Panc1 (cell line): Measurements from ENCODE around the gene DAD1. TPM values are rescaled to one million over a fixed set of nuclear protein-coding genes. Genes with fewer than 3 reads are reported as not detected.
"Not testable (repeated sequence)": the region's sequence is repeated elsewhere in the genome, so short reads cannot be mapped to it uniquely, and the experiment has no call there.

Source experiments
- ATAC-seq: fragments of 200-7000 bp; cut with Tn5 transposase; 2 replicates; pipeline ENCODE4 v1.9.1; 2020; ENCODE audit warnings: mild to moderate bottlenecking, moderate library complexity
- BruUV-seq: library from RNA; stranded (reverse); fragments of 400-500 nt; replicated peaks from 2 replicates; lab custom pipeline; 2021; lab: Mats Ljungman, UMichigan
- CTCF ChIA-PET: fragments of 300-600 bp; sonication (Branson Sonifier 250); formaldehyde crosslinking; loops from one replicate; lab custom pipeline; 2022; ENCODE audit warnings: antibody characterized with exemption; lab: Charles Lee
- POLR2A ChIA-PET: fragments of 300-600 bp; sonication (Branson Sonifier 250); formaldehyde crosslinking; loops from one replicate; lab custom pipeline; 2022; ENCODE audit warnings: antibody characterized with exemption; lab: Charles Lee
- DNase-seq: peaks from one replicate; pipeline ENCODE4 v3.0.0-alpha.2; 2010; ENCODE audit warnings: low read depth, low spot score
- H3K27ac ChIP-seq: 2 replicates; pipeline ENCODE4 v1.5.1; 2011; ENCODE audit warnings: mild to moderate bottlenecking, low read length, inconsistent platforms
- H3K27me3 ChIP-seq: fragments of 200-500 bp; sonication (Bioruptor generic); 2 replicates; pipeline ENCODE4 v1.6.0; 2014; ENCODE audit warnings: low read length, inconsistent platforms; ENCODE audit not compliant: control insufficient read depth, insufficient read depth
- H3K36me3 ChIP-seq: fragments of 200-500 bp; sonication (Bioruptor generic); 2 replicates; pipeline ENCODE4 v1.5.1; 2014; ENCODE audit warnings: inconsistent platforms, mild to moderate bottlenecking, low read length, moderate library complexity; ENCODE audit not compliant: control insufficient read depth, insufficient read depth
- H3K4me1 ChIP-seq: 2 replicates; pipeline ENCODE4 v1.5.1; 2011; ENCODE audit warnings: inconsistent platforms, mild to moderate bottlenecking, low read length, moderate library complexity; ENCODE audit not compliant: control insufficient read depth, insufficient read depth
- H3K4me3 ChIP-seq, 2 experiments: 2 replicates each; pipeline ENCODE4 v1.5.1; 2011 to 2012; ENCODE audit warnings: low read depth in 2 of 2, low read length in 2 of 2, mild to moderate bottlenecking in 2 of 2, inconsistent platforms in 1 of 2, moderate library complexity in 1 of 2
- H3K9me3 ChIP-seq: fragments of 200-500 bp; sonication (Bioruptor generic); 2 replicates; pipeline ENCODE4 v1.5.1; 2014; ENCODE audit warnings: low read depth, mild to moderate bottlenecking, inconsistent platforms, low read length, moderate library complexity; ENCODE audit not compliant: control insufficient read depth, insufficient read depth
- CTCF ChIP-seq: fragments of 450-650 bp; IDR thresholded peaks from 2 replicates; pipeline ENCODE4 v1.5.1; 2017; ENCODE audit warnings: mild to moderate bottlenecking
- POLR2AphosphoS5 ChIP-seq: IDR thresholded peaks from 2 replicates; pipeline ENCODE4 v1.6.1; 2012; ENCODE audit warnings: mild to moderate bottlenecking, low read depth, low read length, moderate library complexity
- REST ChIP-seq, 2 experiments: IDR thresholded peaks; 2 replicates each; pipeline ENCODE4 v1.6.1; 2011 to 2012; ENCODE audit warnings: low read depth in 2 of 2, control low read depth in 1 of 2, low read length in 1 of 2, mild to moderate bottlenecking in 1 of 2, moderate library complexity in 1 of 2; ENCODE audit not compliant: insufficient read depth in 1 of 2
- SIN3A ChIP-seq: IDR thresholded peaks from 2 replicates; pipeline ENCODE4 v1.6.1; 2012; ENCODE audit warnings: low read depth, mild to moderate bottlenecking, low read length, moderate library complexity, borderline replicate concordance; ENCODE audit not compliant: insufficient read depth
- TCF7L2 ChIP-seq: IDR thresholded peaks from 2 replicates; pipeline ENCODE4 v1.6.1; 2011; ENCODE audit warnings: mild to moderate bottlenecking, low read depth, low read length, inconsistent platforms
- in situ Hi-C: cut with HindIII; loops from 2 replicates; pipeline ENCODE4 v1.10.0; 2016; ENCODE audit warnings: low sequenced_read_pairs, low pct_unique_long_range_greater_than_20kb
- intact Hi-C: fragments of 100-400 bp; cut with micrococcal nuclease; formaldehyde crosslinking; loops from one replicate; pipeline ENCODE4 v1.10.0; 2022; ENCODE audit not compliant: unreplicated experiment
- total RNA-seq: library from RNA; stranded (reverse); gene quantifications from one replicate; pipeline ENCODE4 v1.2.1, GENCODE V29; 2021; ENCODE audit not compliant: unreplicated experiment

The DAD1 gene
- total RNA-seq, 1 experiment from 2014 or later, result 163 TPM

DNA sequence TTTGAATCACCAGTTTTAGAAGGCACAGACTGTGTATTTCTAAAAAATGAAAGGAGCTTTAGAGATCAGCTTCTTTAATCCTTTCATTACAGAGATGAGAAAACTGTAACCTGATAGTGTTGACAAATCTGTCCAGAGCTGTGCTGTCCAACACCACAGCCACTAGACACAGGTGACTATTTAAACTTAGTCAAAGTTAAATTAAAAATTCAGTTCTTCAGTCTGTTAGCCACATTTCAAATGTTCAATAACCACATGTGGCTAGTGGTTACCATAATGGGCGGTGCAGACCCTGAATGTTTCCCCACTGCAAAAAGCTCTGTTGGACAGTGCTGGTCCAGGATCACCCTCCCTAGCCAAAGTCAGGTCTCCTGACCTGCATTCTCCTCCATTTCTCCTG lies 21.6 kb downstream of the DAD1 start:
- no peak overlapping the region for H3K4me3 ChIP-seq
- in situ Hi-C loops, result no loop called here
- ChIA-PET POLR2A (no interaction called here), CTCF (no interaction called here)
- DNase-seq, result no peak
- peaks cover 16% of the 10 kb centered on the region for H3K36me3 ChIP-seq
- no peaks in the 10 kb centered on the region for H3K9me3 ChIP-seq
- H3K27ac ChIP-seq, result no peak overlapping the region
- intact Hi-C loops, result no loop called here
- no peak for ATAC-seq
- no peaks in the 10 kb centered on the region for H3K4me1 ChIP-seq
- TF ChIP-seq SIN3A (no peak), REST (IDR thresholded peaks at IDR 0.05; ENCODE audit: insufficient read depth in 1 of 2, low read depth in 2 of 2, low read length in 1 of 2) (no peak), CTCF (no peak), TCF7L2 (no peak), POLR2AphosphoS5 (no peak)
- BruUV-seq, result no TSS peak
- no peaks in the 10 kb centered on the region for H3K27me3 ChIP-seq

- Histone ChIP-seq H3K9me3 (no peaks in the 10 kb centered on the region), H3K36me3 (peaks cover 14% of the 10 kb centered on the region), H3K27me3 (no peaks in the 10 kb centered on the region), H3K4me1 (no peaks in the 10 kb centered on the region), H3K4me3 (no peak overlapping the region), H3K27ac (no peak overlapping the region)
- CTCF ChIA-PET, result no interaction called here
- in situ Hi-C loops, result no loop called here
- POLR2A ChIA-PET, result no interaction called here
- TF ChIP-seq REST (IDR thresholded peaks at IDR 0.05; ENCODE audit: insufficient read depth in 1 of 2, low read depth in 2 of 2, low read length in 1 of 2), result no peak
- no peak for TF ChIP-seq SIN3A
- TF ChIP-seq TCF7L2, result no peak
- no peak for TF ChIP-seq POLR2AphosphoS5
- TF ChIP-seq CTCF, result no peak
- BruUV-seq, result no TSS peak
- no peak for ATAC-seq
- no peak for DNase-seq
- intact Hi-C loops, result no loop called here
Observed at GRCh38 chr14:22566845-22567244, 22.2 kb downstream of the DAD1 start.

GRCh38 chr14:22566266-22566665 lies 22.8 kb downstream of the DAD1 start:
- BruUV-seq, H3K27me3 ChIP-seq, H3K4me3 ChIP-seq, H3K4me1 ChIP-seq, DNase-seq, intact Hi-C loops, ATAC-seq, H3K27ac ChIP-seq, CTCF ChIA-PET, in situ Hi-C loops, H3K9me3 ChIP-seq, POLR2A ChIA-PET: not testable (repeated sequence)
- peaks cover 14% of the 10 kb centered on the region for H3K36me3 ChIP-seq
